ACC112 (cell line): ENCODE measurements around the gene ASPRV1.

Experiments used
- H2AFZ ChIP-seq: fragments of 200-600 bp; sonication (generic); one replicate; pipeline ENCODE4 v1.6.0; 2017; ENCODE audit warnings: antibody characterized with exemption, low read length; ENCODE audit not compliant: unreplicated experiment
- H3K27ac ChIP-seq: fragments of 200-600 bp; sonication (generic); 2 replicates; pipeline ENCODE4 v1.5.1; 2014; ENCODE audit warnings: low read depth, mild to moderate bottlenecking, antibody characterized with exemption, low read length, moderate library complexity
- H3K27me3 ChIP-seq: fragments of 200-600 bp; sonication (generic); 2 replicates; pipeline ENCODE4 v1.6.1; 2014; ENCODE audit warnings: mild to moderate bottlenecking, antibody characterized with exemption, low read length, moderate library complexity, mixed read lengths; ENCODE audit not compliant: insufficient read depth
- H3K36me3 ChIP-seq: fragments of 200-600 bp; sonication (generic); 2 replicates; pipeline ENCODE4 v1.6.1; 2016; ENCODE audit warnings: mild to moderate bottlenecking, antibody characterized with exemption, low read length, moderate library complexity, mixed read lengths; ENCODE audit not compliant: insufficient read depth
- H3K4me1 ChIP-seq: fragments of 200-600 bp; sonication (generic); one replicate; pipeline ENCODE4 v1.6.1; 2016; ENCODE audit warnings: low read length, mixed read lengths; ENCODE audit not compliant: insufficient read depth, unreplicated experiment, control insufficient read depth
- H3K4me3 ChIP-seq: fragments of 200-600 bp; sonication (generic); 2 replicates; pipeline ENCODE4 v1.5.1; 2014; ENCODE audit warnings: mild to moderate bottlenecking, low read depth, low read length
- H3K79me2 ChIP-seq: fragments of 200-600 bp; sonication (generic); one replicate; pipeline ENCODE4 v1.6.0; 2016; ENCODE audit warnings: low read length; ENCODE audit not compliant: control insufficient read depth, unreplicated experiment, insufficient read depth

The ASPRV1 gene

GRCh38 chr2:69948032-69948962 is 13.1 kb downstream of the ASPRV1 start:
- no peak overlapping the region for H3K27ac ChIP-seq
- H3K36me3 ChIP-seq = no peaks in the 10 kb centered on the region
- H3K4me3 ChIP-seq = no peak overlapping the region
- peaks cover 17% of the 10 kb centered on the region for H3K4me1 ChIP-seq
- no peaks in the 10 kb centered on the region for H3K27me3 ChIP-seq
- H3K79me2 ChIP-seq = no peaks in the 10 kb centered on the region
- H2AFZ ChIP-seq = no peak overlapping the region

GRCh38 chr2:69947325-69947931 is 14.0 kb downstream of the ASPRV1 start:
- Histone ChIP-seq H2AFZ (no peak overlapping the region), H3K27ac (no peak overlapping the region), H3K36me3 (no peaks in the 10 kb centered on the region), H3K79me2 (no peaks in the 10 kb centered on the region), H3K4me3 (no peak overlapping the region), H3K27me3 (no peaks in the 10 kb centered on the region), H3K4me1 (peaks cover 17% of the 10 kb centered on the region)

- H2AFZ ChIP-seq = no peak overlapping the region
- H3K36me3 ChIP-seq = no peaks in the 10 kb centered on the region
- H3K79me2 ChIP-seq = no peaks in the 10 kb centered on the region
- no peaks in the 10 kb centered on the region for H3K27me3 ChIP-seq
- peak overlapping the region; percentile 32; the same call in 1 of the 2 replicates for H3K4me3 ChIP-seq
- peak overlapping the region; percentile 61; the same call in 1 of the 2 replicates for H3K27ac ChIP-seq
- H3K4me1 ChIP-seq = peaks cover 17% of the 10 kb centered on the region
Observed at GRCh38 chr2:69946351-69947324, 14.8 kb downstream of the ASPRV1 start.

GRCh38 chr2:69945941-69946340 is 15.5 kb downstream of the ASPRV1 start:
- no peaks in the 10 kb centered on the region for H3K79me2 ChIP-seq
- no peaks in the 10 kb centered on the region for H3K36me3 ChIP-seq
- H3K4me1 ChIP-seq = peaks cover 17% of the 10 kb centered on the region
- H3K4me3 ChIP-seq = peak overlapping the region; percentile 32; the same call in 1 of the 2 replicates
- no peak overlapping the region for H2AFZ ChIP-seq
- no peaks in the 10 kb centered on the region for H3K27me3 ChIP-seq
- peak overlapping the region; percentile 61; the same call in 1 of the 2 replicates for H3K27ac ChIP-seq

DNA sequence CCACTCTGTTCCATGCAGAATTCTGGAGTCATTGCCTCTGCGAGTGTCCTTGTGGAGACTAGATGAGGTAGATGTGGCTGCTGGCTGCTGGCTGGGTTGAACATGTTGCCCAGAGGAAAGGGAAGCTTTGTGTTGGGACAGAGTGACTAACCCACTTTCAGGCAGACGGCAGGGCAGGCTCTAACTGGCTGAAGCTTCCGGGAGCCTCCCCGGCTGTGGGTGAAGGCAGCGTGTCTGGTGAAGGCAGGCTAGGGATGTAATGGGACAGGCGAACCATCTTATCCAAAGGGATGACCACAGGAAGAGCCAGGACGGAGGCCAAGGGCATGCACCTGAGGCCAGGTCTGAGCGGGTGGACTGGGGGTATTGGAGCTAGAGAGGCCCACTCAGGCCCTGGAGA is 16.0 kb downstream of the ASPRV1 start:
- Histone ChIP-seq H3K27me3 (no peaks in the 10 kb centered on the region), H3K36me3 (no peaks in the 10 kb centered on the region), H3K79me2 (no peaks in the 10 kb centered on the region), H2AFZ (no peak overlapping the region), H3K4me3 (no peak overlapping the region), H3K4me1 (peaks cover 17% of the 10 kb centered on the region), H3K27ac (peak overlapping the region; percentile 61; the same call in 1 of the 2 replicates)

DNA sequence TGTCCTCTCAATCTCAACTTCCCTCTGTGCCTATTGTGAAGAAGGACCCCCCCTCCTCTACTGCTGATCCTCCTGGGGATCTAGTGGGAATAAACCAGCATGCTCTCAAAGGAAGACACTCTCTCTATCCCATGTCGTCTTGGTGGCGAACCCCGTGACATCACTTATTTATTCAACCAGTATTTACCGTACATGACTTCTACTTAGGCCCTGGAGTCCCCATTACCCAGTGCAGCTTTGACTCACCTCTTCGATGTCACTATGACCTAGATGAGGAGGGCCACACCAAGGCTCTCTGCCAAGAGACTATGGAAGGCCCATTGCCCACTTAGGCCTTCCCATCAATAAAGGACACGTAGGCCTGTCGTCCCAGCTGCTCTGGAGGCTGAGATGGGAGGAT is 16.7 kb downstream of the ASPRV1 start:
- Histone ChIP-seq H3K4me1 (peaks cover 17% of the 10 kb centered on the region), H3K79me2 (no peaks in the 10 kb centered on the region), H2AFZ (no peak overlapping the region), H3K36me3 (peaks cover under 1% of the 10 kb centered on the region; the same call in 1 of the 2 replicates), H3K27ac (no peak overlapping the region), H3K27me3 (no peaks in the 10 kb centered on the region), H3K4me3 (no peak overlapping the region)

DNA sequence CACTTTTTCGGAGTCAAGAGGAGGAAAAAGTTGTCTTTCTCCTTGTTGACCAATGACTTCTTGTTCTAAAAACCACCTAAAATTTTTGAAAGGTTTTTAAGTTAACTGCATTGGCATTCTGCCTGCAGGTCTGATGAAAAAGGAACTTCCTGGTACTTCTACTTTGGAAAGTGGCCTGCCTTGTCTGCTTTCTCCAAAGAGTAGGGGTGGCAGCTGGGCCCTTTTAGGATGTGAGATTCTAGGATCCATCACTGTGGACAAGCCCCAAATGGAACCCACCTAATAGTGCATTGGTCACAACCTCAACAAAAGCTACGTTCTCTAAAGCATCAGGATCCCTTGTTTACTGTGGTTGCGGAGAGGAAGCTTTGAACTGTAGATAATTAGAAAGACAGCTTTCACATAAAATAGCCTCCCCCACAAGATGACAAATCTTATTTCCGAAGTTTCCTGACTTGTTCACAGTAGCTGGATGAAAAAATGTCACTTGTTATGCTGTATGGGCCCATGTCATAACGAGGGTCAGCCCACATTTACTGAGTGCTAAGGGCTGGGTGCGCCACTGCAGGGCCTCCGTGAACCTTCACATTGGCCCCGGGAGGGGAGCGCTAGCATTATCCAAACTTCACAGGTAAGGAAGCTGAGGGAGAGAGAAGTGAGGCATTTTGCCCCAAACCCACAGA is 17.4 kb downstream of the ASPRV1 start:
- Histone ChIP-seq H3K79me2 (no peaks in the 10 kb centered on the region), H3K27ac (no peak overlapping the region), H3K4me1 (peaks cover 17% of the 10 kb centered on the region), H3K36me3 (peaks cover 6% of the 10 kb centered on the region; the same call in 1 of the 2 replicates), H2AFZ (no peak overlapping the region), H3K4me3 (no peak overlapping the region), H3K27me3 (no peaks in the 10 kb centered on the region)

DNA sequence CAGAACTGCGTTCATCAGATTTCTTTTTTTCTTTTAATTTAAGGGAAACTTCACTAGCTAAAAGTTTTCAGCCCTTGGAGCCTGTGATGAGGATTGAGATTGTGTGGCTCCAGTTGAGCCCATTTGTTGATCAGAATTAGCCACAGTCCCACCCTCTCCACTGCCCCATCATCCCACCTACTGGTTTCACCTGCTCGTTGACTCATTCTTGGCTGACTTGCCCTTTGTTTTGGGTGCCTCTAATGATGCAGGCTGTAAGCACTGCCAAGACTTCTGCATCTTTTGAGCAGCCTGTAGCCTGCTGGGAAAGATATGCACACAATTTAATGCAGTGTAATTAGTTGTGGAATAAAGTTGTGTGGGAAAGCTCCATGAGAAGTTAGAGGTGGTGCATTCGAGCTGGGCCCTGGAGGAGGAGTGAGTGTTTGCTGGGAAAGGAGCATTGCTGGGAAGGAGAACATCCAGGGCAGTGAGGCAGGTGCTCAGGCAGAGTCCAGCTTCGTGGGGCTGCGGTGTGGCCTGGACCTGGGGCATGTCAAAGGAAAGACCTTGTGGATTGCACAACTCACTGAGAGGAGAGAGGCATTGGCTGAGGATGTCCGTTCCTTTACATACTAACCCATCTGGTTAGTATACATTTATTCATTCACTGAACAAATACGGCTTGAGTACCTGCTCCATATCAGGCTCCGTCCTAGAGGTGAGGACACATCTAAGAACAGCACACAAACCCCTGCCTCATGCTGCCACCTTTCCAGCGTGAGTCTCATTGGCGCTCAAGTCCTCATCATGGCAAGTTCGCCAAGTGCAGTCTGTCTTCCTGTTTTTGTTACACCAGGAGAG is 18.2 kb downstream of the ASPRV1 start:
- H3K4me1 ChIP-seq = peaks cover 17% of the 10 kb centered on the region
- H3K27ac ChIP-seq = no peak overlapping the region
- H3K79me2 ChIP-seq = no peaks in the 10 kb centered on the region
- peaks cover 7% of the 10 kb centered on the region; the same call in 1 of the 2 replicates for H3K36me3 ChIP-seq
- no peak overlapping the region for H2AFZ ChIP-seq
- no peak overlapping the region for H3K4me3 ChIP-seq
- no peaks in the 10 kb centered on the region for H3K27me3 ChIP-seq

GRCh38 chr2:69940691-69941090 is 20.7 kb downstream of the ASPRV1 start:
- Histone ChIP-seq H3K4me3 (no peak overlapping the region), H3K36me3 (peaks cover 15% of the 10 kb centered on the region; the same call in 1 of the 2 replicates), H3K27me3 (no peaks in the 10 kb centered on the region), H2AFZ (no peak overlapping the region), H3K79me2 (no peaks in the 10 kb centered on the region), H3K4me1 (peaks cover 4% of the 10 kb centered on the region), H3K27ac (no peak overlapping the region)
